GM19193 (cell line): ENCODE results near the gene KCNH6.

Experiments
- POLR2A ChIP-seq: IDR thresholded peaks from 4 replicates; pipeline ENCODE4 v1.6.1; 2011; ENCODE audit not compliant: insufficient read depth, insufficient read length; ENCODE audit errors: extremely low read depth

The KCNH6 gene

GRCh38 chr17:63514974-63515373, 8.2 kb upstream of the KCNH6 start:
- TF ChIP-seq POLR2A = no peak

- no peak for TF ChIP-seq POLR2A
These were observed 7.7 kb upstream of the KCNH6 start for GRCh38 chr17:63515426-63515825.

DNA sequence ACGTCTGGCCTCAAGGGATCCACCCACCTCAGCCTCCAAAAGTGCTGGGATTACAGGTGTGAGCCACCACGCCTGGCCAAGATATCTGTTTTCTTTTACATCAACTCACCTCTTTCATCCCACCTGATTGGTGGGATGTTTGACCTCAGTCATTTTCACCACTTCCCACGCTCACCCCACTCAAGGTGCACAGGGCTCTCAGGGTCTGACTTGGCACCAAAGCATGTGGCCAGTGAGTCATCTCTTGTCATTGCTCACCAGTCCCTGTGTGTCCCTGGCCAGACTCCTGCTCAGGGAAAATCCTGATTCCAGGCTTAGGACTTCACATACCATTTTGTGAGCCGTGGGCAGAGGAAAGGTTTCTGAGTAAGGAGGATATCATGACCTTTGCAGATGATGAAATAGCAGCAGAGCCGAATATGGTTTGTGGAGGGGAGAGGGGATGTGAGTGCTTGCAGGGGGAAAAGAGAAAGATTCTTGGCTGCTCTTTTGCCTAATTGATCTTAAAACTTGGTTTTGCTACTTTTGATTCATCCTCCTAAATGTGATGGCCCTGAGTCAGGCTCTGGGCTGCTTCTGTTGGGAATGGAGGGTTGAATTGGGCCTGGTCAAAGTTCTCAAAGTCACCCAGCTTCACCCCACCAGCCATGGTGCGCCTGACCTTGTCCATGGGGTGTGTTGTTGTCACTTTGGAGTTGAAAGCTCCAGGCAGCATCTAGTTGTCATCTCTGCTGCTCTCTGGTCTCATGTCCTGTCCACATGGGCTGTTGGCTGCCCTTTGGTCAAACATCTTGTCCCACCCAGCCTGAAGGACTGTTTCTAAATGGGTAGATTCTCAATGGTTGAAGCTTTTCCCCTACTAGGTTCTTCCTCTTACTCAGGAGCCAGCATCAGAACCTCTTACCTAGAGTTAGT, 6.0 kb upstream of the KCNH6 start:
- TF ChIP-seq POLR2A = no peak

DNA sequence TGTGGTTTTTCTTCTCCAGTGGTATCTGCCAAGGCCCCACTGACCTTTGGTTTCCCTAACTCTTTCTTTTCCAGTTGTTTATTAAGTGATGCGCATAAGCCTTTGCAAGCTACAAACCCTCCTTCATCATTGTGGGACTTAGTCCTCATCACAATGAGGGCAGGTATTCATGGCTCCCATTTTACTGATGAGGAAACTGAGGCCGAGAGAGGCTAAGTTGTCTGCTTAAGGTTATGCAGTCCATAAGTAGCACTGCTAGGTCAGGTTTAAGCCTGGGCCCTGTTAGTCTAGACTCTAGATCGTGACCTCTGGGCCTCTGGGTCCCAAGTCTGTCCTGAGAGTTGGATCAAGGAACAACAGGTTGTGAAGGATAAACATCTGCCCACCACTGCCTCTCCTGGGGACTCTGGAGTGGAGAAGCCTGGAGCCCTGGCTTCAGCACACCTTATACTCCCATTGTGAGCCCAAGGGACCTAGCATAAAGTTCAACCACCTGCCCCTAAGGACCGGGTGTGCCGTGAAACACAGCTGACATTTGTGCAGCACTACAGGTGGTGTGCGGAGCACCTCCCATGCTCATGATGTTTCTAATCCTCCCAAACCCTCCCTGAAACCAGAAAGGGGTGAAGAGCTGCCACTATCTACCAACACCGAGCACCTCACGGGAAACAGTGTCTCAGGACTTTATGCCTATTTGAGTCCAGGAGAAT, 5.2 kb upstream of the KCNH6 start:
- no peak for TF ChIP-seq POLR2A

DNA sequence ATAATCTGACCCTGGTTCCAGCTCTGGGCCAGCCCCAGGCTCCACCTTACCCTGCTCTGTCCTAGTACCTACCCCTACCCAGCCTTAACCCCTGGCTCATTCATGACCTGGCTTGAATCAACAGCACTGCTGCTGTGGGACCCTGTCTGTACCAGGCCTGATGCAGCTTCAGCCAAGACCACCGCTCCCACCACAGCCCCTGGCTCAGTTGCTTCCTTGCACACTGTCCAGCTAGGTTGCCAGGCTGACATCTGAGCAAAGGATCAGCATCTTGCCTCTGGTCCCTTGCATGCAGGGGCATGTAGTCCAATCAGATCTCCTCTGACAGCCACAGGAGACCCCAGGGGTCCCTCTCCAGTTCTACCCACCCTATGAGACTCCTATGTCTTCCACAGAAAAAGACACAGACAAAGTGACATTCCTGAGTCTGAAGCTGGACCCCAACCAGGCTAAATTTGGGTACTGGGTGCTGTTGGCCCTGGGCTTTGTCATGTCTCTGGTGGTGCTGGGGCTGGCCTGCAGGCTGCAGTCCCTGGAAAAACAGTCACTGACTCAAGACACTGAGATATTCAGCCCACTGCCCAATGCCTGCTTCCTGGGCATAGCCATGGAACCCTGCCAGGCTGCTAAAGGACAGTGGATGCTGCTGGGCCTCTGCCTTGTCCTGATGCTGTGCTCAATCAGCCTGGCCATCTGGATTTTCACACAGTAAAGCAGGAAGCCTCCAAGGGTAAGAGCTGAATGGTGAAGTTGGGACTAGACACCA, 3.9 kb upstream of the KCNH6 start:
- no peak for TF ChIP-seq POLR2A

DNA sequence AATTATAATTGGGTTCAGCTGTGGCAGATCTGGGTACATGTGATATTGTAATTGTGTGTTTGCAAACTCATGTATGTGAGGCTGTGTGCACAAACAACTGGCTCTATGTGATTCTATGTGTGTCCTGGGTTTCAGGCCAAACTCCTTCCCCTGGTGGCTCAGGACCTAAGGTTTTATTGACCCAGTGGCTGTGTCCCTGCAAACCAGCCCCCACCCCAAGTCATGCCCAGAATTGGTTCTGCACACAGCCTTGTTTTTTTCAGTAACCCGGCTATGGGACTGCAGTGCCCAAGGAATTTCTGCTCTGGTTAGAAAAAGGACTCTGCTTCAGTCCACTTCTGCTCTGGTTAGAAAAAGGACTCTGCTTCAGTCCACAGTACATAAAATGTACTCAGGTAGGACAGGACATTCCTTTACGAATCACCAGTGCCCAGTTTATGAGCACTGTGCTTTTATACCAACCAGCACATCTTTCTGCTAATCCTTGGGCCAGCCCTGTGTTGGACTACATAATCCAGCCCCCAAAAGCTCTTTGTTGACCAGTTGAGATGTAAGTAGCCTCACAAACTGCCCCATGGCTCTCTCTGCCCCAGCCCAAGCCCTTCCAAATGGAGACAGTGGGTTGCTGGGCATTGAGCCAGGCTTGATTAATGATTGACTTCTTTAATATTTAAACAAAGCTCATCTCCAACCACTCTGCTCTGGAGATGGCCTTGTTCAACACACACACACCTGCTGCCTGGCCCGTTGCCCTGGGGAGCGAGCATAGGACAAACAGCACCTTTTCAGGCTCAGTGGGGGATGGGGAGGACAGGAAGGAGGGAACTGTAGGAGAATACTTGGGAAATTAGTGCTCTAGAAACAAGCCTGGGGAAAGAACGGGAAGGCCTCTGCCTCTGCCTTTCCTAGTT, 2.9 kb upstream of the KCNH6 start:
- TF ChIP-seq POLR2A = no peak

DNA sequence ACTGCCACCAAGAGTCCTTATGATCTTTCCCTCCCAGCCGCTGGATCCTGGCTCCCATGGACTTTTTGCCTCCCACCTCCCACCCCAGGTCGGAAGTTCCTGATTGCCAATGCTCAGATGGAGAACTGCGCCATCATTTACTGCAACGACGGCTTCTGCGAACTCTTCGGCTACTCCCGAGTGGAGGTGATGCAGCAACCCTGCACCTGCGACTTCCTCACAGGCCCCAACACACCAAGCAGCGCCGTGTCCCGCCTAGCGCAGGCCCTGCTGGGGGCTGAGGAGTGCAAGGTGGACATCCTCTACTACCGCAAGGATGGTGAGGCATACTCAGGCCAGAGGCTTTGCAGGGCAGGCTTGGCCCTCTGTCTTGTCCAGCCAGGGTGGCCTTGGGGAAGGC, 893 bp downstream of the KCNH6 start:
- no peak for TF ChIP-seq POLR2A

- no peak for TF ChIP-seq POLR2A
These were observed 2.2 kb downstream of the KCNH6 start for GRCh38 chr17:63525190-63525946.

DNA sequence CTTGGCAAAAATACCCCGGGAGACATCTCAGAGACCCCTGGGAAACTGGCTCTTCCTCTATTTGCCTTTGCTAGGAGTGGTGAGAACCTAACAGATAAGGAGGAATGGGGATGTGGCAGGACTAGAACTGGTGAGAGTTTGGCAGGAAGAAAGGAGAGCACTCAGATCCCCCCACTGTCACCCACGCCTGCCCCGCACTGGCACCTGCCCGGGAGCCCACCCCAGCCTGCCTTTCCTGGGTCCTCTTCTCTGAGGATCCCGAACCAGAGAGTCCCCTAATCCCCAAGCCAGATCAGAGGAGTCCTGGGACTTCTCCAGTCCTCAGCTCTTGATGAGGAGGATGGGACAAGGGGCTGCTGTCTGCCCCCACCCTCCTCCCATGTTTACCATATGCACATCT, 3.7 kb downstream of the KCNH6 start:
- no peak for TF ChIP-seq POLR2A

DNA sequence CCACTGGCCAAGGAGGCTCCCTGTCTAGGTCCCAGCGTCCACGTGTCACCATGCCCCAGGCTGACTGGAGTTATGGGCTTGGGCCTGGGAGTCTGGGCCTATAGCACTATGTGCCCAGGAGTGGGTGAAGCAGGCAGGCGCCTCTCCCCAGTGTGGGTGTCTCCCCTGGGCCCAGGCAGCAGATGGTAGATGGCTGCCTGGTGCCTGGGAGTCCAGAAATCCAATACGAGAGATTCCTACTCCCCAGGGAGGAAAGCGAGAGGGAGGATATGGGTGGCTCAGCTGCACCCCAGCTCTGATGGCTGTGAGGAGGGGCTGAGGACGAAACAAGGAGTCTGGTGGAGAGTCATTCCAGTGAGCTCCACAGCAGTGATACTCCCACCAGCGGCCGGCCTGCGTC, 5.0 kb downstream of the KCNH6 start:
- TF ChIP-seq POLR2A = no peak

GRCh38 chr17:63529711-63530556, 6.8 kb downstream of the KCNH6 start:
- TF ChIP-seq POLR2A = no peak

DNA sequence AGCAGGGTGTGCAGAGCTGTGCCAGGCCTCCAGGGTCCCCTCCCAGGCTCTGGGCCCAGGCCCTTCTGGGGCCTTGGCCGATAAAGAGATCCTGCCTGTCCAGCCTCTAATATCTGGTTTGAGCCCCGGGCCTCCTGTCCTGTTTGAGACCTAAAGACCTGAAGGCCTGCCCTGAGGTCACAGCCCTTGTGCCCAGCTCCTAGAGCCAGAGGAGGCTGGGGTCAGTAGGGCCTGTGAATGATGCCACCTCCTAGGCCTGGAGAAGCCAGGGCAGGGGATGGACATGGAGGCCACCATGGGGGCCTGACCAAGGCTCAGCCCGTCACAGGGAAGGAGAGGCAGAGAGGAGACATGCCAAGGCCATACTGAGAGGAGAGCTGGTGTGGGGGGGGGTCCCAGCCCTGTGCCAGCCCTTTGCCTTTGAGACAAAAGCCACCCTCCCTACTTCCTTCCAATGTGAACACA, 7.4 kb downstream of the KCNH6 start:
- no peak for TF ChIP-seq POLR2A

DNA sequence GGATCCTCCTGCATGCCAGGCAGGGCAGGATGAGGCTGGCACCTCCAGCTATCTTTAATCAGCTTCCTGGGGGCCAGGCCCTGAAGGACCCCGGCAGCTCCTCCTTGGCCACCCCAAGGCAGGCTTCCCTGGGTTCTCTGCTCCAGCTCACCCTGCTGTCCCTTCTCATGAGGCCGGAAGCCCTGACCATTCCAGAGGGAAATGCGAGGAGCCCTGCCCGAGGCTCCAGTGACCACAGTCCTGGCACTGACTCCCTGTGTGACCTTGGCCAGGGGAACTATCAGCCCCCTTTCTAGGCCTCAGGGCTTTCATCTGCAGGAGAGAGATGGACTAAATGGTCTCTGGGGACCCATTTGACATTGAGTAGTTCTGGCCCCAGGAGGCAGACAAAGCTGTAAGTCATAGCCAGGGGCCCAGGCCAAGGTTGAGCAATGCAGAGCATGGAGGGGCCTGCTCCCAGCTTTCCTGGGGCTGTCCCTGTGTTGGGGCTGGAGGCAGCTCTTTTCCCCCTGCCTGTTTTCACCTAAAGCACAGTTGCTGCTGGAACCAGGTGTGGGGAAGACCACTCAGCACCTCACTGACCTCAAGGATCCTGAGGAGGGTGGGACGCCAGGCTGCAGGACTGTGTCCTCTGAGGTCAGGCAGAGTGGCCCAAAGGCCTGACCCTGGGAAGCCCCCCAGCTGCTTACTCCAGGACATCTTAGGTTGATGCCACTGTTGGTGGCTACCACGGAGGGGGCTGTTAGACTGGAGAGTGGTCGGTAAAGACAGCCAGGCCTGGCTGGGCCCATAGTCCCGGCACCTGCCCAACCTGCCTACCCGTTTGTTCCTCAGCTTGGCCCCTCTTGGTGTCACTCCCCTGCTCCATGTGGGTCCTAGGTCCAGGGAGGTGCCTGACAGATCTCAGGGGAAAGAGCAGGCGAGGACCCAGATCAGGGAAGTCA, 8.1 kb downstream of the KCNH6 start:
- TF ChIP-seq POLR2A = no peak
